GM19043 (cell line): ENCODE measurements around the gene LEMD2.

Source experiments
- ATAC-seq: cut with Tn5 transposase; IDR thresholded peaks from one replicate; pipeline ENCODE4 v1.9.1; 2021; ENCODE audit warnings: low read depth; ENCODE audit not compliant: unreplicated experiment

Gene LEMD2

GRCh38 chr6:33777398-33778388 lies 11.2 kb downstream of the LEMD2 start:
- ATAC-seq: no peak

DNA sequence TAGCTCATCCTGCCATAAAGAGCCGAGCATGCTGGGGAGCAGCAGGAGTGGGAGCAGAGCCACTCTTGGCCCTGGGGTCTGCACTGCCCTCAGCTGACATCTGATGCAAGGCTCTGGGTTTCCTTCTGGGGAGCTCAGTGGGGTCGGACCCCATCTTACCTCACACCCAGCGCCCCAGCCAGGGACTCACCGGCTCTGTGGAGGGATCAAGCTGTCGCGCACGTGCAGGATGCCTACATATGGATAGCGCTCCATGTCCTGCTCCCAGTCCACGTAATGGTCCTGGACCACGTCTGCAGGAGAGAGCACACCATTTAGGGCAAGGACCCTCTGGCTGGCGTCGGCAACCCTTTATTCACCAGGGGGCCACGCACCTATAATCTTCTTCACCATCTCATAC lies 12.2 kb downstream of the LEMD2 start:
- no peak for ATAC-seq

- ATAC-seq: no peak
Measured at GRCh38 chr6:33776186-33776585, 12.7 kb downstream of the LEMD2 start.

DNA sequence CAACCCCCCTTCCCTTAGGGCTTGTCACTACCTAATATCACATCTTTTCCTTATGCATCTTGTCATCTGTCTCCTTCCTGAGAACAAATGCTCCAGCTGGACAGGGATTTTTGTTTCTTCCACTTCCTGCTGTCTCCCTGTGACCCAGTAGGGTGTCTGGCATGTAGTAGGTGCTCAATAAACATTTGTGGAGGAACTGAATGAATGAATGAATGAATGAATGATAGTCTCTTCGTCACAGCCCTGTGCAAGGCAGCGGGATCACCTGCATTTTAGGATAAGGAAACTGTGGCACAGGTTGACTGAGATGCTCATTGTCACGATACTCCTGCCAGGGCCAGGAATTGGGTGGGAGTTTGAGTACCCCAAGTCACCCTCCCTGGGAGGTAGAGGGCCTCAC lies 14.2 kb downstream of the LEMD2 start:
- ATAC-seq: no peak

DNA sequence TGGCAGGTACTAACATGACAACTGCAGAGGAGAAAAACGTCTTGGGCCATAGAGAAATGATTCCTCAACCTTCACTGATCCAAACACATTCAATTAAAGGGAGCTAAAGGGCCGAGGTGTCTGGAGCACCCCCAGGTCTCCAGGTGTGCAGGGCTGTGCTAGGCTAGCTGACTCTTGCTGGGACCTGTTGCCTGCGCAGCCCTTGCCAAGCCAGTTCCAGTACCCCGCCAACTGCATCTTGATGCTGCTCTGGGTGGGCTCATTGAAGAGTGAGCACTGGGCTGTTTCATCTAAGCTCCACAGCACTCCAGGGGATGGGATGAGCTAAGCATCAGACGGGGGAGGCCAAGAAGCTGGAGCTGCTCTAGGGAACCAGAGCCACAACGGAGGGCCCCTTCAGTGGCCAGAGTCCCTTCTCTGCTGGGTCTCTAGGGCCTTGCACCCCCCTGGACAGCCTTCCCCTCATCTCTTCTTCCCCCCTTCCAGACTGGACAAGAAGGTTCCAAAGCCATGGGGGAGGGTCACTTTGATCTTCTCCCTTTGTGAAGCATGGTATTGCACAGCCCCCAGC lies 15.9 kb downstream of the LEMD2 start:
- no peak for ATAC-seq

- ATAC-seq: no peak
Measured at GRCh38 chr6:33772082-33772830, 16.7 kb downstream of the LEMD2 start.

DNA sequence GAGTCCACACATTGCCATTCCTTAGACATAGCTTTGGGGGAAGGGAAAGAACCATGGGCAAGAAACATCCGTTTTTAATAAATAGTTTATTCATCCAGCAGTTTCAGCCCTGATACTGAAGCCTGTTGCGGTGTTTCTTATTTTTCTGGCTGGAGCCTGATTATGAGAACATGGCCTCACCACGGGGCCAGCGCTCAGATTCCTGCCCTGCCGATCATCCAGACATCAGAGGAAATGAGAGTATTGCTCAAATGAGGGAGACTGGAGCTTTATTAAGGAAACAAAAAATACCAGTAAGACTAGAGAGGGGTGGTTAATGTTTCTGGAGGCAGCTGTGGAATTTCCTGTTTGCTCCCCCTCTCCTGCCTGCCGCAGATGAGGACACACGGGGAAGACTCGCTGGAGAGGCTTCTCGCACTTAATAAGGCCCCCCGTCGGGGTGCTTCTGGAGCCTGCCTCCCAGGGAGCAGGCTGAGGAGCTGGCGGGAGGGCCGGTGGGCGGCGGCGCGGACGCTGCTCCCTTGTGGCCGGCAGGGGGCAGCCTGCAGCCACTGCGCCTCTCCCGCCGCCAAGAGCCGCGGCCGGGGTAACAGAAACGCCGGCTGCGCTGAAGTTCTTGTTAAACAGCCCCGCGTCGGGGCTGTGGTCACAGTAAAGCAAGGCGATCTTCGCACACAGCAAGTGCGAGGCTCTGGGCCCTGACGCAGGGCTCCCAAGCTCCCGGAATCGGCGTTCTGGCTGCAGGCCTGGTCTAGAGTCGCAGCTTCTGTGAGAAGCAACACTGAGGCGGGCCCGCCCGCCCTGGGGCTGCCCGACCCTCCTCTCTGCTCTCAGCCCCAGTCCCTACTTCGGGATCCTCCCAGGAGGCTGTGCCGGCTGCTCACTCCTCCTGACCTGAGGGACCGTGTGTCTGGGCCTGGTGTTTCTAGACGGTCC lies 17.5 kb downstream of the LEMD2 start:
- ATAC-seq: no peak

DNA sequence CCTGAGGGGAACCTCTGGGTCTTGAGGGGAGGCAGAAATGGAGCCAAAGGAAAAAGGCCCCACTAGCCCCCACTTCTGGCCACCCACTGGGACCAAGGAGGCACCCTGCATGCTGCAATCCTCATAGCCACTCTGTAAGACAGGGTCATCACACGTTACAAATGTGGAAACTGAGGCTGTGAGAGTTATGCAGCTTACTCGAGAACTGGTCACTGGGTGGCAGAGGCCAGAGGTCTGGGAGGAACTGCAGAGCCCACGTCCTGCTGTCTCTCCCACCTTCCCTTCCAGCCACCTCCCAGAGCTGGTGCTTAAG lies 18.1 kb downstream of the LEMD2 start:
- ATAC-seq: no peak

DNA sequence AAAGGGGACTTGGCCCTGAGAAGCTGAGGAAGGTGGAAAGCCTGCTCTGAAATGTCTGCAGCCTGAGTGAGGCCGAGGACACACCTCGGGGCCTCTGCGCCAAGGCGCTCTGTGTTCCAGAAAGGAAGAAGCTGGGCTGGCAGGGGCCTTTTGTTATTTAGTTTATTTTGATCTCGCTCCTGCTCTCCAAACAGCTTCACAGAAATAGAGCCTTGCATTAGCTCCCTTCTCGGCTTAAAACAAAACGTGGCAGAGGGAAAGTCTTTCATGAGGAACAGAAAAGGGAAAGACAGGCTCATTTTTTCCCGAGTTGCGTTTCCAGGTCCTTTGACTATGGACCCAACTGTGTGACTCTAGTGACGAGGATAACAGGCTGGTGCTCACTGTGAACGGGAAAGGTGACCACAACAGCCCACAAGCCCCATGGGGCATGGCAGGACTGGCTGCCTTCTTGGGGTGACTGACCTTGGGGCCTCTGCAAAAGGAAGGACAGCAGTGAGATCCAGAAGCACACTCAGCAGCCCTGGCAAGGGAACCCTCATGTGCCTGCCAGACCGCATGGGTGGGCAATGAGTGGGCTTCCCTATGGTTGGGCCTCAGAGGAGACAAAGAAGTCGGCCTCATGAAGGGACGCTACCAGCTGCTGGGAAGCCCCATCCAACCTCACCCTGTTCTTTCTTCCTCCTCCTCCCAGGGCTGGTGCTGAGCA lies 18.7 kb downstream of the LEMD2 start:
- no peak for ATAC-seq

DNA sequence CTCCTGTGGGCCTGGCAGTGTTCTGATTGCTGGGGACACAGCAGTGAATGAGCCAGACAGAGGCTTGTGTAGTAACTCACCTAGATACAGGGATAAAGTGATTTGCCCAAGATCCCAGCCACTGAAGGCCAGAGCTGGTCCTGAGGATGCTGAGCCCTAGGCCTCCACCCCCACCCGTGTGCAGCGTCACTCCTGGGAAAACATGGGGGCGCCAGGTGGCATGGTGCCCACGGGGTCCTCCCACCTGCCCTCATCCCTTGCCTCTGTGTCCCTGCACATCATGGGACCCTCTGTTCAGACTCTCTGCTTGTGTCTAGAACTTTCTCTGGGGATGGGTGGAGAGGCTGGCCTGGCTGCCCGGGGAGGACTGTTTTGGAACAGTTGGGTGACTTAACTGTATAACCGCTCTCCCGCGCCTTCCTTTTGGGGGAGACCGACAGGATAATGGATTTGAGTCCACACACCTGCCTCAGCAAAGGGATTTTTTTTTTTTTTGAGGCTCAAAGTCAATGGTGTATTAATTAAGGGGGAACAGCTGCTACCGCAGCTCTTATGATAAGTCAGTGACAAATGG lies 19.6 kb downstream of the LEMD2 start:
- no peak for ATAC-seq

DNA sequence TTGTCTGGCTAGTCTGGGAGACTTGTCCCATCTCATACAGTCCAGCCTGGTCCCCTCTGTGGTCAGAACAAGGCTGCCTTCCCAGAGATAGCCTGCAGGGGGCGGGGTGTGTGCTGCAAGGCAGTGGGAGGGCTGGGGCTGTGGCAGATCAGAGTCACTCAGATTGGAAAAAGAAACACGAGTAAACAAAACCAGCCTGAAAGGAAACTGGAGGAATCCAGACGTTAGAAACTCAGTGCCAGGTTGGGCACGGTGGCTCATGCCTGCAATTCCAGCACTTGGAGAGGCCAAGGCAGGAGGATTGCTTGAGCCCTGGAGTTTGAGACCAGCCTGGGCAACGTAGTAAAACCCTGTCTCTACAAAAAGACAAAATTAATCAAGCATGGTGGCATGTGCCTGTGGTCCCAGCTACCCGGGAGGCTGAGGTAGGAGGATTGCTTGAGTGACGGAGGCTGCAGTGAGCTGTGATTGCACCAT lies 20.2 kb downstream of the LEMD2 start:
- ATAC-seq: no peak

GRCh38 chr6:33766921-33767907 lies 21.7 kb downstream of the LEMD2 start:
- no peak for ATAC-seq

DNA sequence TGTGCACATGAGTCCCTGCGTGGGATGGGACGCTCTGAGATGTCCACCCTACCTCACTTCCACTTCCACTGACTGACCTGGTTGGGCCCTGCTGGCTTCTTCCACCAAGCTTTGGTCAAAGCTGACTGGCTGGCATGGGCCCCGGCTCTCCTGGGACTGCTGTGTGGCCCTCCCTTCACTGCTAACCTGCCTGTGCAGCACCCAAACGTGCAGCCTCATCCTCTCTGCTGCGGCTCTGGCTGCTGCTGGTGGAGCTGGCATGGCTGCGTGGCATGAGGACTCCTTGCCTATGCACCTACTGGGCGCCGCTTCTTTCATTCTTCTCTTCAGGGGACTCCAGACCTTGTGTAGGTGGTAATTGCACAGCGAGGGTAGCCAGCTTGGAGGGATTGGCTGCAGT lies 23.6 kb downstream of the LEMD2 start:
- no peak for ATAC-seq

DNA sequence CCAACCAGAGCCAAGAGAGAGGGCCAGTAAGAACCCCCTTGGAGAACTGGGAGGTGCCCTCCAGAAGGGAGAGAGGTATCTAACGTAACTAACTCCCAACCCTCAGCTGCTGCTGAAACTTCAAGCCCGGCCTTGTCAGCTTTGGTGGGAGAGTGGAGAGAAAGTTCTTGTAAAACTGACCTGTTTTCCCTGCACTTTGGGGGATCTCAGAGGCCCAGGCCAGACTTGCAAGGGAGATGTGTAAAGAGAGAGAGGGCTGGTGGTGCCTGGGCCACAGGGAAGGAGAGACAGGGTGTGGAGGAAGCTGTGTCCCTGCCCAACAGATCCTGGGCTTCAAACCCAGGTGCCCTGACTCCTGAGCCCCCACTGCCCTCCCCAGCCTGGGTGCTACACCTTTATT lies 24.9 kb downstream of the LEMD2 start:
- ATAC-seq: no peak

- ATAC-seq: no peak
Measured at GRCh38 chr6:33763483-33763882, 25.4 kb downstream of the LEMD2 start.

DNA sequence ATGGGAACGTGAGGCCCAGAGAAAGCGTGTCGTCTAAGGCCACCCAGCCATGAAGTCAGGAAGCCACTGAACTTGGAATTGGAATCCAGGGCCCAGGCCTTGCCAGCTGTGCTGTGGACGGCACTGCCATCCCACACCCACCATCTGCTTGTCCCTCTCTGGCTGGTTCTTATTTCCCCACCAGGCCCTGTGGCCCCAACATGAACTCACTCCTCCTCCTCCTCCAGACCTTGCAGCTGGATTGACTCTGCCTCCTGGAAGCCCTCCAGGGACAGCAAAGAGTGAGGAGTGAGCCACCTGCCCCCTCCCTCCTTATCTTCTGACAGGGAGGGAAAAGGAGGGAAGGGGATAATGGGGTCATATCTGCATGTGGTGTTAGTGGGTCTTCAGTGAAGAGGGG lies 26.2 kb downstream of the LEMD2 start:
- ATAC-seq: no peak

DNA sequence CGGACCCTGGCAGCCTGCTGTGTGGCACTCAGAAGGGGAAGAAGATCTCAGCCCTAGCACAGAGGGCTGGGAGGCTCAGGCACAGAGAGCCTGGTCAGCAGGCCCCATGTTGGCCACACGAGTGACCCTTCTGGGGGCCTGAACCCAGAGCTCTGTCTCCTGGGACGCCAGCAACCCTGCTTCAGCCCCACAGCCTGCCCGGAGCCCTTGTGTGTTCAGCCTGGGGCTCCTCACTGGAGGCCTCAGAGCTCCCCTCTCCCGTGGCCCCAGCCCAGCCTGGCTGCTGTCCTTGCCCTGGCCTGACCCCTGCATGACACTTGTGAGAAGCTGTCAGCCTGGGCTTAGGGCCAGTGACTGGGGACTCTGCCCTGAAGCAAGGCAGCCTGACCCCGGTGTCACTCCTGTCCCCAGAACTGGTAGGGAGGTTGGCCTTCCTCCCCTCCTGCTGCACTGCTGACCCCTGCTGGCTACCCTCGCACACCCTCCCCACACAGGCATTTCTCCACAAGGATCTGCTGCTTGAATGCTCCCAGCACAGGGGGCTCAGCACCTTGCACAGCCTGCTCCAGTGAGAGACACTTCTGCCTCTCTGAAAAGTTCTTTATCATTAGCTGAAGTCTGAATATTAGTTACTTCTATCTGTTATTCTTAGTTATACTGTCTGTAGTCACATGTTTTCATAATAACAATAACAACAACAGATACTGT lies 26.9 kb downstream of the LEMD2 start:
- no peak for ATAC-seq

DNA sequence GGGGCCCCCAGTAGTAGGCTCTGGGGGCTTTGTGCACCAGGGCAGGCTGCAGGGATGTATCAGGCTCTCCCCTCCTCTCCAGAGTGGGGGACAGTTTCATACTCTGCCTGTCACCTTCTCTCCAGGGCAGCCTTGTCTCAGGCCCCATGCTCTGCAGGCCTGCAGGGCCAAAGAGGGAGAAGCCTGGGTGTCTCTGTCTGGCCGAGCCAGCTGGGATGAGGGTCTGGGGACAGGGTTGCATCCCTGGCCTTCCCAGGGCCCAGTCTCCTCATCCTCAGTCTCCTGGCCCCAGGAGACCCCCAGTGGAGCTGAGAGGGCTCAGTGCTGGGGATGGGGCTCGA lies 27.4 kb downstream of the LEMD2 start:
- ATAC-seq: no peak
